Motor neuron (in vitro differentiated cells): ENCODE data around the gene PRM1. TPM values are rescaled to one million over a fixed set of nuclear protein-coding genes. Genes with fewer than 3 reads are reported as not detected.

ENCODE experiments used
- ATAC-seq, 8 experiments: fragments of 200-7000 bp; cut with Tn5 transposase; replicated peaks in 6 of 8; 2 replicates each; pipeline ENCODE4 v1.8.0; 2021; ENCODE audit warnings: mild to moderate bottlenecking in 8 of 8, moderate library complexity in 8 of 8
- H3K27ac ChIP-seq, 2 donors: fragments of 250-450 bp; sonication (Bioruptor Pico); 2 replicates each; pipeline ENCODE4 v1.9.0; 2021; ENCODE audit warnings: antibody characterized with exemption in 2 of 2, mild to moderate bottlenecking in 2 of 2, moderate library complexity in 1 of 2
- H3K4me1 ChIP-seq, 2 donors: fragments of 250-450 bp; sonication (Bioruptor Pico); replicated peaks in 1 of 2; 2 replicates each; pipeline ENCODE4 v1.6.1; 2021; ENCODE audit warnings: antibody characterized with exemption in 2 of 2, mild to moderate bottlenecking in 2 of 2, moderate library complexity in 1 of 2
- H3K4me3 ChIP-seq, 5 donors: fragments of 250-450 bp; sonication (Bioruptor Pico); 2 replicates each; pipeline ENCODE4 v1.9.0; 2021; ENCODE audit warnings: antibody characterized with exemption in 5 of 5, mild to moderate bottlenecking in 5 of 5, moderate library complexity in 4 of 5
- WGBS, 10 experiments: fragments of 450-650 bp; shearing (Covaris generic); methylation state at CpG; one replicate each; pipeline ENCODE4 v1.0.0; 2022; 5-methylcytosine and 5-hydroxymethylcytosine counted together
- in situ Hi-C, 9 experiments: fragments of 400-800 bp; cut with MboI; loops; one replicate each; pipeline ENCODE4 v1.15.0; 2021; ENCODE audit warnings: low sequenced_read_pairs in 9 of 9, low pct_unique_long_range_greater_than_20kb in 2 of 9; ENCODE audit not compliant: unreplicated experiment in 9 of 9
- total RNA-seq, 8 experiments: library from RNA; unstranded; fragments of 300-600 nt; gene quantifications; 2 replicates each; pipeline versions ENCODE4 v1.2.3 to v1.2.4, GENCODE V29; 2022

Gene PRM1
- total RNA-seq, 8 experiments from 2014 or later: not detected

- Histone ChIP-seq H3K4me1 (peaks cover 4 to 21% of the 10 kb centered on the region in 2 donors), H3K4me3 (no peak overlapping the region), H3K27ac (peak overlapping the region in 1 of 2 donors; percentile 21)
- 29 to 97% (median 83%) methylated on average over 1 to 8 of the region's 10 CpGs; no CpG with 5 or more reads in 1 of the 10 experiments for WGBS, 10 experiments
- in situ Hi-C loops: no loop called here
- ATAC-seq: no peak
These were observed 29.9 kb upstream of the PRM1 start for GRCh38 chr16:11310997-11311561.

GRCh38 chr16:11310634-11310977 is 29.5 kb upstream of the PRM1 start:
- in situ Hi-C loops: no loop called here
- no peak overlapping the region for H3K4me3 ChIP-seq
- peak overlapping the region in 1 of 2 donors; percentile 21 for H3K27ac ChIP-seq
- WGBS, 10 experiments: 84 to 100% (median 100%) methylated on average over 1 to 3 of the region's 3 CpGs; no CpG with 5 or more reads in 4 of the 10 experiments
- no peak for ATAC-seq
- H3K4me1 ChIP-seq: peaks cover 2 to 16% of the 10 kb centered on the region in 2 donors

GRCh38 chr16:11309895-11310633 is 28.9 kb upstream of the PRM1 start:
- Histone ChIP-seq H3K27ac (no peak overlapping the region), H3K4me1 (peaks cover 0 to 11% of the 10 kb centered on the region in 2 donors), H3K4me3 (no peak overlapping the region)
- no peak for ATAC-seq
- WGBS, 10 experiments: 58 to 100% (median 83%) methylated on average over 1 to 8 of the region's 9 CpGs; no CpG with 5 or more reads in 2 of the 10 experiments
- in situ Hi-C loops: no loop called here

- in situ Hi-C loops: no loop called here
- WGBS, 10 experiments: 20 to 100% (median 66%) methylated on average over 1 to 7 of the region's 15 CpGs; no CpG with 5 or more reads in 5 of the 10 experiments
- peak in 3 of 8 experiments; percentile 12 to 43 (median 29) for ATAC-seq
- Histone ChIP-seq H3K4me3 (no peak overlapping the region), H3K27ac (no peak overlapping the region), H3K4me1 (peaks cover 0 to 9% of the 10 kb centered on the region in 2 donors)
These were observed 27.6 kb upstream of the PRM1 start for GRCh38 chr16:11308493-11309283.

- no peak overlapping the region for H3K27ac ChIP-seq
- in situ Hi-C loops: no loop called here
- no peak for ATAC-seq
- H3K4me1 ChIP-seq: peaks cover 0 to 3% of the 10 kb centered on the region in 2 donors
- whole genome bisulfite sequencing, 10 experiments: 62 to 100% (median 91%) methylated on average over 2 to 11 of the region's 21 CpGs
- no peak overlapping the region for H3K4me3 ChIP-seq
These were observed 26.7 kb upstream of the PRM1 start for GRCh38 chr16:11307639-11308492.

GRCh38 chr16:11306997-11307638 is 26.0 kb upstream of the PRM1 start:
- no peak overlapping the region for H3K4me3 ChIP-seq
- 78 to 100% (median 93%) methylated on average over 2 to 6 of the region's 7 CpGs for WGBS, 10 experiments
- no peaks in the 10 kb centered on the region for H3K4me1 ChIP-seq
- H3K27ac ChIP-seq: no peak overlapping the region
- ATAC-seq: peak in 1 of 8 experiments; percentile 45
- in situ Hi-C loops: no loop called here

- WGBS, 10 experiments: 42 to 100% (median 89%) methylated on average over 1 to 7 of the region's 8 CpGs; no CpG with 5 or more reads in 2 of the 10 experiments
- H3K4me3 ChIP-seq: no peak overlapping the region
- no peak overlapping the region for H3K27ac ChIP-seq
- peak in 1 of 8 experiments; percentile 50 for ATAC-seq
- H3K4me1 ChIP-seq: no peaks in the 10 kb centered on the region
- in situ Hi-C loops: no loop called here
These were observed 25.3 kb upstream of the PRM1 start for GRCh38 chr16:11306381-11306780.

GRCh38 chr16:11303405-11304138 is 22.4 kb upstream of the PRM1 start:
- Histone ChIP-seq H3K4me1 (no peaks in the 10 kb centered on the region), H3K4me3 (no peak overlapping the region), H3K27ac (no peak overlapping the region)
- in situ Hi-C loops: no loop called here
- peak in 2 of 8 experiments; percentile 46 to 83 for ATAC-seq
- WGBS, 10 experiments: 17 to 94% (median 76%) methylated on average over 2 to 11 of the region's 18 CpGs; no CpG with 5 or more reads in 1 of the 10 experiments

GRCh38 chr16:11302977-11303376 is 21.8 kb upstream of the PRM1 start:
- Histone ChIP-seq H3K27ac (no peak overlapping the region), H3K4me1 (no peaks in the 10 kb centered on the region), H3K4me3 (no peak overlapping the region)
- WGBS, 10 experiments: 17 to 100% (median 83%) methylated on average over 1 to 2 of the region's 4 CpGs; no CpG with 5 or more reads in 4 of the 10 experiments
- in situ Hi-C loops: no loop called here
- ATAC-seq: no peak

- WGBS, 10 experiments: 20 to 100% (median 60%) methylated on average over 1 to 4 of the region's 4 CpGs; no CpG with 5 or more reads in 3 of the 10 experiments
- peaks cover 4 to 10% of the 10 kb centered on the region in 2 donors for H3K4me1 ChIP-seq
- H3K4me3 ChIP-seq: no peak overlapping the region
- peak in 1 of 8 experiments; percentile 52 for ATAC-seq
- no peak overlapping the region for H3K27ac ChIP-seq
- in situ Hi-C loops: no loop called here
These were observed 20.7 kb upstream of the PRM1 start for GRCh38 chr16:11301645-11302501.

GRCh38 chr16:11300560-11300892 is 19.4 kb upstream of the PRM1 start:
- 41 to 92% (median 83%) methylated on average over 2 to 7 of the region's 7 CpGs; no CpG with 5 or more reads in 2 of the 10 experiments for WGBS, 10 experiments
- in situ Hi-C loops: no loop called here
- Histone ChIP-seq H3K4me1 (peaks cover 4 to 11% of the 10 kb centered on the region in 2 donors), H3K4me3 (no peak overlapping the region), H3K27ac (no peak overlapping the region)
- ATAC-seq: no peak
